ENCODE measurements around the gene PFDN2.

Gene PFDN2

DNA sequence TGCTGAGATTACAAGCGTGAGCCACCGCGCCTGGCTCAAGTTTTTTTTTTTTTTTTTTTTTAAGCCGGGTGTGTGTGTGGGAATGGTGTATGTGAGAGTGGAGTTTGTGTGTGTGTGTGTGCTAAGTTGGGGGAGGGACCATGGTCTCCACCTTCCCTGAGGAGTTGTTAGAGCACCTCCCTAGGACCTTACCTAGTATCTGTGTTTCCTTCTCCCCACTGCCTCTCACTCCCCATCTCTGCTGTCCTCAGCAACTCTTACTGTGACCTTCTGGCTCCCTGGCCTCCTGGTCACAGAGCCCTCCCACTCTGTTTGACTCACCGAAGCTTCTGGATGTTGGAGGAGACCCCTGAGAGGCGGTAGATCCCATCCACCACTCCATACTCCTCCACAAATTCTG is 58.5 kb downstream of the PFDN2 start:
- Histone ChIP-seq H3K36me3 (ENCODE audit: insufficient read depth, low read length) (peaks cover 48% of the 10 kb centered on the region), H4K20me1 (ENCODE audit: insufficient read depth, low read length) (no peaks in the 10 kb centered on the region), H3K9me3 (ENCODE audit: low read length) (no peaks in the 10 kb centered on the region), H3F3A (ENCODE audit: insufficient read depth, low read length) (no peaks in the 10 kb centered on the region), H3K4me3 (ENCODE audit: low read depth, low read length, poor library complexity, severe bottlenecking) (no peak overlapping the region), H3K4me2 (ENCODE audit: low read length) (no peak overlapping the region), H3K9me2 (ENCODE audit: low read depth, low read length) (no peaks in the 10 kb centered on the region), H3K79me2 (ENCODE audit: insufficient read depth, low read length) (no peaks in the 10 kb centered on the region), H3K27ac (ENCODE audit: low read depth, low read length, poor library complexity, severe bottlenecking) (no peak overlapping the region), H3K9ac (ENCODE audit: low read length) (no peak overlapping the region), H3K4me1 (ENCODE audit: insufficient read depth, low read length, severe bottlenecking) (no peaks in the 10 kb centered on the region), H3K27me3 (ENCODE audit: insufficient read depth, low read length) (no peaks in the 10 kb centered on the region), H2AFZ (ENCODE audit: low read length) (no peak overlapping the region)
- TF ChIP-seq, protein P1, sequence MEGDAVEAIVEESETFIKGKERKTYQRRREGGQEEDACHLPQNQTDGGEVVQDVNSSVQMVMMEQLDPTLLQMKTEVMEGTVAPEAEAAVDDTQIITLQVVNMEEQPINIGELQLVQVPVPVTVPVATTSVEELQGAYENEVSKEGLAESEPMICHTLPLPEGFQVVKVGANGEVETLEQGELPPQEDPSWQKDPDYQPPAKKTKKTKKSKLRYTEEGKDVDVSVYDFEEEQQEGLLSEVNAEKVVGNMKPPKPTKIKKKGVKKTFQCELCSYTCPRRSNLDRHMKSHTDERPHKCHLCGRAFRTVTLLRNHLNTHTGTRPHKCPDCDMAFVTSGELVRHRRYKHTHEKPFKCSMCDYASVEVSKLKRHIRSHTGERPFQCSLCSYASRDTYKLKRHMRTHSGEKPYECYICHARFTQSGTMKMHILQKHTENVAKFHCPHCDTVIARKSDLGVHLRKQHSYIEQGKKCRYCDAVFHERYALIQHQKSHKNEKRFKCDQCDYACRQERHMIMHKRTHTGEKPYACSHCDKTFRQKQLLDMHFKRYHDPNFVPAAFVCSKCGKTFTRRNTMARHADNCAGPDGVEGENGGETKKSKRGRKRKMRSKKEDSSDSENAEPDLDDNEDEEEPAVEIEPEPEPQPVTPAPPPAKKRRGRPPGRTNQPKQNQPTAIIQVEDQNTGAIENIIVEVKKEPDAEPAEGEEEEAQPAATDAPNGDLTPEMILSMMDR (IDR thresholded peaks at IDR 0.05; ENCODE audit: low read length) = no peak
- no peak for TF ChIP-seq EZH2 (IDR thresholded peaks at IDR 0.05; ENCODE audit: borderline replicate concordance, low read length)

DNA sequence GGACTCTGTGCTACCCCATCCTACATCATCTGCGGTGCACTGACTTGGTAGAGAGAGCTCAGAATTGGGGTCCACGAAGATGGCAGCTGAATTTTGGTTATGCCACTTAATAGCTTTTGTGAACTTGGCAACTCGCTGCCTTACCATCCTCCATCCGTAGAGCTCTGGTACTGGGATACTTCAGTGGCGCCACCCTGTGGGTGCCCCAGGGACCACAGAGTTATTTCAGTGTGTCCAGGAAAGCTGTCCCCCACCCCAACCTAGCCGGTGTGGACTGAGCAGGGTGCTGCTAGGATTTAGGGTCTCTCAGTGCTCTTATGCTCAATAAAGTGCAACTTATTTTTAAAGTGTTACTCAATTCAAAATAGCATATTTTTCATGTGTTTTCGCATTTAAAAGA is 63.0 kb downstream of the PFDN2 start:
- Histone ChIP-seq H3K27me3 (ENCODE audit: insufficient read depth, low read length) (no peaks in the 10 kb centered on the region), H3F3A (ENCODE audit: insufficient read depth, low read length) (no peaks in the 10 kb centered on the region), H3K9me2 (ENCODE audit: low read depth, low read length) (no peaks in the 10 kb centered on the region), H3K4me1 (ENCODE audit: insufficient read depth, low read length, severe bottlenecking) (no peaks in the 10 kb centered on the region), H3K9me3 (ENCODE audit: low read length) (no peaks in the 10 kb centered on the region), H4K20me1 (ENCODE audit: insufficient read depth, low read length) (no peaks in the 10 kb centered on the region), H3K4me3 (ENCODE audit: low read depth, low read length, poor library complexity, severe bottlenecking) (no peak overlapping the region), H2AFZ (ENCODE audit: low read length) (no peak overlapping the region), H3K36me3 (ENCODE audit: insufficient read depth, low read length) (peaks cover 82% of the 10 kb centered on the region), H3K9ac (ENCODE audit: low read length) (no peak overlapping the region), H3K79me2 (ENCODE audit: insufficient read depth, low read length) (no peaks in the 10 kb centered on the region), H3K27ac (ENCODE audit: low read depth, low read length, poor library complexity, severe bottlenecking) (no peak overlapping the region), H3K4me2 (ENCODE audit: low read length) (no peak overlapping the region)
- TF ChIP-seq EZH2 (IDR thresholded peaks at IDR 0.05; ENCODE audit: borderline replicate concordance, low read length) = no peak
- TF ChIP-seq, protein P1 (IDR thresholded peaks at IDR 0.05; ENCODE audit: low read length) = peak; percentile 30; the same call in 1 of the 2 replicates

DNA sequence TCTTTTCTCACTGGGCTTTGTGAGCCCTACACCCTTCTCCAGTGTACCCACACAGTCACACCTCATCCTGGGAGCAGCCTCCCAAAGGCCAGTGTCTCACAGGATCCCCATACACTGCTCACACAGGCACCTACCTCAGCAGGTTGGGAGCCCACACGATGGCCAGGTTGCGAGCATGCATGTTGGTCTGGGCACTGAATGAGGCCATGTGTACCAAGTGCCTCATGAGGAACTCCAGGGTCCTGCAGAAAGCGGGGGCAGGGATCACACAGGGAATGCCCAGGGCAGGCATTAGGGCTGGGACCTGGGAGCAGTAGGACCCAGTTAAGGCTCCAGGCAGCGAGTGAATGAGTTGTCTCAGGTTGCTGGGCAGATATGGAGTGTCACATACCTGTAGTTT is 63.6 kb downstream of the PFDN2 start:
- H3K9ac ChIP-seq (ENCODE audit: low read length) = no peak overlapping the region

More for the DNA sequence above, 63.6 kb downstream of the PFDN2 start:
- no peaks in the 10 kb centered on the region for H3K9me3 ChIP-seq (ENCODE audit: low read length)
- no peaks in the 10 kb centered on the region for H3F3A ChIP-seq (ENCODE audit: insufficient read depth, low read length)
- H3K27ac ChIP-seq (ENCODE audit: low read depth, low read length, poor library complexity, severe bottlenecking) = no peak overlapping the region
- H3K36me3 ChIP-seq (ENCODE audit: insufficient read depth, low read length) = peaks cover 82% of the 10 kb centered on the region
- H3K9me2 ChIP-seq (ENCODE audit: low read depth, low read length) = no peaks in the 10 kb centered on the region
- no peak for TF ChIP-seq EZH2 (IDR thresholded peaks at IDR 0.05; ENCODE audit: borderline replicate concordance, low read length)
- TF ChIP-seq, protein P1 (IDR thresholded peaks at IDR 0.05; ENCODE audit: low read length) = no peak
- H4K20me1 ChIP-seq (ENCODE audit: insufficient read depth, low read length) = no peaks in the 10 kb centered on the region
- no peaks in the 10 kb centered on the region for H3K79me2 ChIP-seq (ENCODE audit: insufficient read depth, low read length)
- no peak overlapping the region for H3K4me2 ChIP-seq (ENCODE audit: low read length)
- no peaks in the 10 kb centered on the region for H3K27me3 ChIP-seq (ENCODE audit: insufficient read depth, low read length)
- H2AFZ ChIP-seq (ENCODE audit: low read length) = no peak overlapping the region
- no peak overlapping the region for H3K4me3 ChIP-seq (ENCODE audit: low read depth, low read length, poor library complexity, severe bottlenecking)
- H3K4me1 ChIP-seq (ENCODE audit: insufficient read depth, low read length, severe bottlenecking) = no peaks in the 10 kb centered on the region
